GM12878 (cell line): ENCODE measurements around the gene IKZF1. TPM values are rescaled to one million over a fixed set of nuclear protein-coding genes. Genes with fewer than 3 reads are reported as not detected.

Experiments
- ASH2L ChIP-seq: fragments of 300-600, 200-600 bp; sonication (generic); IDR thresholded peaks from 2 replicates; pipeline ENCODE4 v1.6.1; 2017; ENCODE audit warnings: low read depth, mild to moderate bottlenecking, borderline replicate concordance
- BRCA1 ChIP-seq: IDR thresholded peaks from 2 replicates; pipeline ENCODE4 v1.6.1; 2011; ENCODE audit warnings: low read depth, low read length, improper control_type of control experiment
- CEBPB ChIP-seq, 2 experiments: fragments of 150-350 bp in 1 of 2; IDR thresholded peaks; 2 replicates each; pipeline ENCODE4 v1.6.1; 2012 to 2014; ENCODE audit warnings: low read depth in 2 of 2, low read length in 2 of 2, borderline replicate concordance in 1 of 2, inconsistent platforms in 1 of 2
- E2F4 ChIP-seq: IDR thresholded peaks from 2 replicates; pipeline ENCODE4 v1.6.1; 2012; ENCODE audit warnings: low read depth, low read length, improper control_type of control experiment
- ETV6 ChIP-seq, 2 experiments: fragments of 450-650 bp in 1 of 2; IDR thresholded peaks in 1 of 2; conservative IDR thresholded peaks in 1 of 2; 2 replicates each; pipeline ENCODE4 v1.6.1; 2014; ENCODE audit warnings: antibody characterized with exemption in 1 of 2, borderline replicate concordance in 1 of 2, low read depth in 1 of 2, mild to moderate bottlenecking in 1 of 2, moderate library complexity in 1 of 2
- GATAD2B ChIP-seq: fragments of 450-650 bp; conservative IDR thresholded peaks from 2 replicates; pipeline ENCODE4 v1.6.1; 2017; ENCODE audit warnings: low read depth, mild to moderate bottlenecking, moderate library complexity
- IRF3 ChIP-seq: fragments of 450-650 bp; IDR thresholded peaks from 2 replicates; pipeline ENCODE4 v1.6.1; 2014; ENCODE audit warnings: mild to moderate bottlenecking
- JUNB ChIP-seq: IDR thresholded peaks from 2 replicates; pipeline ENCODE4 v1.6.1; 2016; ENCODE audit warnings: antibody characterized with exemption, mild to moderate bottlenecking
- NBN ChIP-seq: fragments of 450-650 bp; IDR thresholded peaks from 2 replicates; pipeline ENCODE4 v1.6.1; 2016
- NKRF ChIP-seq: fragments of 450-650 bp; conservative IDR thresholded peaks from 2 replicates; pipeline ENCODE4 v1.6.1; 2017; ENCODE audit warnings: mild to moderate bottlenecking, moderate library complexity
- NR2C2 ChIP-seq: IDR thresholded peaks from 2 replicates; pipeline ENCODE4 v1.6.1; 2011; ENCODE audit warnings: borderline replicate concordance, low read depth; ENCODE audit not compliant: control insufficient read depth, insufficient read length
- PRDM15 ChIP-seq: fragments of 450-650 bp; formaldehyde crosslinking; IDR thresholded peaks from 2 replicates; pipeline ENCODE4 v1.4.0; 2020; ENCODE audit warnings: mild to moderate bottlenecking, moderate library complexity
- SIX5 ChIP-seq: IDR thresholded peaks from 2 replicates; pipeline ENCODE4 v1.6.1; 2011; ENCODE audit warnings: mild to moderate bottlenecking, low read depth, low read length, moderate library complexity; ENCODE audit not compliant: severe bottlenecking
- SKIL ChIP-seq: fragments of 450-650 bp; IDR thresholded peaks from 2 replicates; pipeline ENCODE4 v1.6.1; 2017; ENCODE audit warnings: mild to moderate bottlenecking, low read depth, inconsistent platforms; ENCODE audit not compliant: poor library complexity, severe bottlenecking
- SMC3 ChIP-seq: IDR thresholded peaks from 2 replicates; pipeline ENCODE4 v1.6.1; 2011; ENCODE audit warnings: low read length, improper control_type of control experiment, borderline replicate concordance
- TBL1XR1 ChIP-seq: IDR thresholded peaks from 2 replicates; pipeline ENCODE4 v1.6.1; 2012; ENCODE audit warnings: low read depth, low read length, improper control_type of control experiment
- WRNIP1 ChIP-seq: IDR thresholded peaks from 2 replicates; pipeline ENCODE4 v1.6.1; 2011; ENCODE audit warnings: low read depth, low read length, improper control_type of control experiment, borderline replicate concordance
- ZNF217 ChIP-seq: fragments of 450-650 bp; IDR thresholded peaks from 2 replicates; pipeline ENCODE4 v1.6.1; 2017; ENCODE audit warnings: antibody characterized with exemption, mild to moderate bottlenecking
- polyA plus RNA-seq, 11 experiments: library from polyadenylated mRNA; depleted of rRNA in 4 of 11; unstranded in 6 of 11; stranded (reverse) in 5 of 11; fragments of >200 nt; fragmentation: Nextera tagmentation in 4 of 11; fragmentation: Illumina TruSeq in 1 of 11; extraction: Ambion mirVana in 4 of 11; extraction: Trizol in 1 of 11; gene quantifications; 1 replicate in 1 of 11; 2 replicates in 10 of 11; pipeline versions ENCODE4 v1.2.1 to v1.2.3, GENCODE V29; 2011 to 2016; ENCODE audit warnings: inconsistent platforms in 2 of 11, missing spikeins in 2 of 11, low read depth in 1 of 11
- total RNA-seq, 4 experiments: library from RNA; depleted of rRNA in 3 of 4; stranded (reverse); fragments of >200 nt in 3 of 4; fragmentation: Illumina TruSeq in 1 of 4; extraction: Trizol in 1 of 4; gene quantifications; 2 replicates each; pipeline versions ENCODE4 v1.2.1 to v1.2.3, GENCODE V29; 2013 to 2021

Gene IKZF1
- total and polyA plus RNA-seq, 10 of the 15 experiments (the other 5 are each of a cell fraction or from before 2014, with no cell fraction given), result 27.2 to 125 (median 71.6) TPM

GRCh38 chr7:50446542-50446960 lies 142.0 kb downstream of the IKZF1 start (continued):
- no peak for TF ChIP-seq TBL1XR1
- no peak for TF ChIP-seq ASH2L
- no peak for TF ChIP-seq BRCA1
- TF ChIP-seq ETV6 (conservative IDR thresholded peaks at IDR 0.05 in 1 of 2, IDR thresholded peaks at IDR 0.05 in 1 of 2; ENCODE audit: borderline replicate concordance in 1 of 2, low read depth in 1 of 2), result no peak
- no peak for TF ChIP-seq E2F4
- peak; percentile 85 for TF ChIP-seq JUNB
- TF ChIP-seq SIX5, result no peak
- no peak for TF ChIP-seq NKRF
- no peak for TF ChIP-seq WRNIP1
- no peak for TF ChIP-seq GATAD2B
- no peak for TF ChIP-seq ZNF217
- 0 out of 4 replicates have a peak, but pooled peaks of 1 of the 2 experiments have one; percentile 61 for TF ChIP-seq CEBPB (IDR thresholded peaks at IDR 0.05; ENCODE audit: borderline replicate concordance in 1 of 2, low read depth in 2 of 2, low read length in 2 of 2)
- TF ChIP-seq SMC3, result no peak
- TF ChIP-seq PRDM15 (CRISPR knock-in tag), result no peak
- TF ChIP-seq IRF3, result no peak
- no peak for TF ChIP-seq SKIL
- no peak for TF ChIP-seq NBN
- TF ChIP-seq NR2C2, result no peak
